ENCODE measurements around the gene LRMDA.

- TF ChIP-seq POLR2A (IDR thresholded peaks at IDR 0.05), result no peak
- TF ChIP-seq CTCF (IDR thresholded peaks at IDR 0.05), result no peak
These were observed 729.2 kb downstream of the LRMDA start for GRCh38 chr10:76160446-76161300.
